ENCODE results near the gene FAM135A. TPM values are rescaled to one million over a fixed set of nuclear protein-coding genes. Genes with fewer than 3 reads are reported as not detected.

The FAM135A gene
- total RNA-seq, 1 experiment from 2014 or later: 31.0 TPM

DNA sequence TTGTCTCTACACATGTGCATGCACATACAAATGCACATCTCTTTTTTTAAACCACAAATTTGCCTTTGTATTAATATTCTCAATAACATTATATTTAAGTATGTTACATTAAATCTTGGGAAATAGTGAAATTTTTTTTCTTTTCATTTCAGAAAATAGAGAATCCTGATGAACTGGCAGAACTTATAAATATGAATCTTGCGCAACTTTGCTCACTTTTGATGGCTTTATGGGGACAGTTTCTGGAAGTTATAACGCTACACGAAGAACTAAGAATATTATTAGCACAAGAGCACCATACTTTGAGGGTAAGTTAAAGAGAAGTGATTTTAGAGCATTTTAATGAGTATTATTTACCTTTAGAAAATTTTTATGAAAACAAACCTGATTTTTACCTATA, 89.2 kb downstream of the FAM135A start:
- no CpG with 5 or more reads among the region's 3 CpGs for WGBS (ENCODE audit: extremely low coverage, insufficient read length, low lambda C conversion rate)
- no peaks in the 10 kb centered on the region for H3K27me3 Mint-ChIP-seq (ENCODE audit: low read depth)

More for the DNA sequence above, 89.2 kb downstream of the FAM135A start:
- Histone ChIP-seq H2AFZ (ENCODE audit: low read length) (no peak overlapping the region), H3K23me2 (ENCODE audit: insufficient read length, low read depth, low read length, poor library complexity, severe bottlenecking) (no peaks in the 10 kb centered on the region), H4K20me1 (ENCODE audit: control insufficient read depth, insufficient read depth, insufficient read length) (no peaks in the 10 kb centered on the region), H3K18ac (ENCODE audit: insufficient read length, low read depth, low read length) (no peak overlapping the region), H3K27me3 (ENCODE audit: insufficient read depth, low read length) (no peaks in the 10 kb centered on the region), H3K4me2 (ENCODE audit: insufficient read depth, insufficient read length, low read length) (no peak overlapping the region), H3K23ac (ENCODE audit: insufficient read length, low read depth, low read length) (no peak overlapping the region), H2BK20ac (ENCODE audit: low read depth, low read length, poor library complexity, severe bottlenecking) (no peak overlapping the region), H3K4me1 (ENCODE audit: insufficient read depth, low read length) (no peaks in the 10 kb centered on the region), H3K56ac (ENCODE audit: insufficient read length, low read depth, low read length) (no peak overlapping the region), H3K9ac (ENCODE audit: extremely low read depth, insufficient read length, low read length) (no peak overlapping the region), H2AK5ac (ENCODE audit: insufficient read length, low read length) (no peak overlapping the region), H3K9me3 (ENCODE audit: control insufficient read depth, low read depth, low read length) (peaks cover 6% of the 10 kb centered on the region), H2BK12ac (ENCODE audit: insufficient read length, low read depth, low read length) (no peak overlapping the region), H3K14ac (ENCODE audit: insufficient read depth, low read length) (no peak overlapping the region), H3K4ac (ENCODE audit: low read depth, low read length) (no peak overlapping the region), H2BK120ac (ENCODE audit: low read depth, low read length, poor library complexity, severe bottlenecking) (no peak overlapping the region), H3T11ph (ENCODE audit: low read length) (no peak overlapping the region), H3K79me2 (ENCODE audit: insufficient read depth, low read length) (no peaks in the 10 kb centered on the region), H3K27ac (ENCODE audit: insufficient read length, low read depth, low read length) (no peak overlapping the region), H2BK15ac (ENCODE audit: low read depth, low read length) (no peak overlapping the region), H2BK5ac (ENCODE audit: insufficient read length, low read length) (no peak overlapping the region), H4K5ac (ENCODE audit: insufficient read length, low read depth, low read length) (no peak overlapping the region), H4K91ac (ENCODE audit: insufficient read length, low read depth, low read length) (no peak overlapping the region), H4K8ac (replicated peaks; ENCODE audit: insufficient read length, low read depth, low read length) (no peak overlapping the region), H3K79me1 (ENCODE audit: insufficient read depth, low read depth, low read length, poor library complexity, severe bottlenecking) (no peaks in the 10 kb centered on the region)
- DNase-seq: no peak
- no peak for TF ChIP-seq CTCF (conservative IDR thresholded peaks at IDR 0.05)
- H3K4me1 Mint-ChIP-seq: no peaks in the 10 kb centered on the region
- peaks cover 39 to 58% (median 50%) of the 10 kb centered on the region in 3 experiments for H3K36me3 Mint-ChIP-seq (ENCODE audit: insufficient read depth in 1 of 3, low read depth in 3 of 3)
- no peak overlapping the region for H3K27ac Mint-ChIP-seq
- no peak overlapping the region for H3K4me3 Mint-ChIP-seq
- peaks cover 13 to 18% of the 10 kb centered on the region in 2 experiments for H3K9me3 Mint-ChIP-seq
